NAMALWA (cell line): Measurements from ENCODE around the gene SRGAP3.

Experiments
- DNase-seq: peaks from one replicate; pipeline ENCODE4 v3.0.0-alpha.2; 2015; ENCODE audit warnings: low spot score

Gene SRGAP3

GRCh38 chr3:9013782-9014563, 235.5 kb downstream of the SRGAP3 start:
- DNase-seq, result no peak

DNA sequence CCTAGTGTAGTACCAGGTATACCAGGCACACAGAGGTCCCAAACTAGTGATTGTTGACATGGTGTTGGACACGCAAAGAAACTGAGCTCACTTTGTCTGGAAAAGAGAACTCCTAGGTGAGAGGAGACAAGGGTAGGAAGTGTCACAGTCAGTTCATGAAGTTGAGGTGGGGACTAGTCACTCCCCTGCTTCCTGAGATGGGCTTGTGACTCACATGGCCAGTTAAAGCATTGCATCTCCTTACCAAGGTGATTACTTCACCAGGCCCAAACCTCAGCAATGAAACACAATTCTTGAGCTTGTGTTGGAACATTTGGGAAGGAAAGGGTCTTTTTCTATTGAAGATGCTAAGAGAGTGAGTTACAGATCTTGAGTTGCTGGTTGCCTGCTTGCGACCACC, 236.9 kb downstream of the SRGAP3 start:
- DNase-seq, result no peak

DNA sequence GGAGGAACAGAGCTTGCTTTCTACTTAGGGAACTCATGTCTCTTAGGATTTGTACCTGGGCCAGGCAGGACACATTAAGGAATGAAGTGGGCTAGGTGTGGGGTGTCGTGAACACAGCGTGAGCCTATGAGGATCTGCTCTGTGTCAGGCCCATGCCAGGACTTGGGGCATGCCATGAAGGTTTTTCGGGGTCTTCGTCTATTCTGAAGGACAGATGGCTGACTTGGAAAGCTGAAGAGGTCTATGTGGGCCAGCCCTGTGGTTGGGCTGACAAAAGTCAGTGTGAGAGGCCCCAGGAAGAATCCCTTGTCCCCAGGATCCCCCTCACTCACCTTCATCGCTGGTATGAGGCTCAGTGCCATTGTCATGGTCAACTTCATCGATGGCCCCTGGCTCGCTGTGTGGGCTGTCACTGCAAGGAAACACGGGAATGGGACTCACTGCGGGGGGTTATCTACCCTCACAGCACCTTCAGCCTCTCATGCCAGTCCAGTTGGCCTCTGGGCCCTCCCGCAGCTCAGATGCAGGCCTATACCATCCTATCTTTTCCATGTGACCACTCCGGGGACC, 239.4 kb downstream of the SRGAP3 start:
- DNase-seq, result no peak

GRCh38 chr3:9008550-9009255, 240.7 kb downstream of the SRGAP3 start:
- no peak for DNase-seq

GRCh38 chr3:9007928-9008327, 241.5 kb downstream of the SRGAP3 start:
- DNase-seq, result no peak

- no peak for DNase-seq
Measured at GRCh38 chr3:9007213-9007612, 242.2 kb downstream of the SRGAP3 start.

DNA sequence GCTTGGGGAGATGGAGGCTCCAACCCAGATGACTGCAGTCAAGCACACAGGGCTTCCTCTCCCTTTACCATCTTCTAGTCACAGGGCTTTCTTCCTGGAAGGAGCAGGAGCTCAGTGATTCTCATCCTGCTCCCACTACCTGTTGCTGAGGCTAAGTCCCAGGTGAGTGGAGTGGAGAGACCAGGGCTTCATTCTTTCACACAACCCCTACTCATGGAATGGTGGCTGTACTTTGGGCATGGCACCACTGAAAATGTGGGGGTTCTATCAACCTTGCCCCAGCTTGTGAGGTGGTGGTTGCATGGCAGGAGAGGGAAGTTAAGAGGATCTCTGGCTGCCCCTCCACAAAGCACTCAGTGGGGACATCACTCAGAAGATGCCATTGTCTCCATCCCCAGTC, 249.4 kb downstream of the SRGAP3 start:
- DNase-seq, result no peak

DNA sequence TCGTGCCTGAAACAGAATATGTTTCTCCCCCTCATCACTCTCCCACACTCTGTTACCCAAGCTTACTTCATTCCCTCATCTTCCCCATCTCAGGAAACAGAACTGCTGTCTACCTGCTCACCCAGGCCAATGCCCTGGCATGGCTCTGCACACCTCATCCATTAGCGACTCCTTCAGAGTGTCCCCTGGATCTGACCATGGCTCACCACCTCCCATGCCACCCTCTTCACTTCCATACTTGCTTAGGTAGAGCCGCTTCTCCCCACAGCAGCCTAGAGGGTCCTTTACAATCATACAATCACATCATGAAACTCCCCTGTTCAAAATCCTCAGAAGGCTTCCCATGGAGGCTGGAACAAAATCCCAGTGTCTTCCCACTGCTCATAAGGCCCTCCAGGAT, 252.3 kb downstream of the SRGAP3 start:
- no peak for DNase-seq

DNA sequence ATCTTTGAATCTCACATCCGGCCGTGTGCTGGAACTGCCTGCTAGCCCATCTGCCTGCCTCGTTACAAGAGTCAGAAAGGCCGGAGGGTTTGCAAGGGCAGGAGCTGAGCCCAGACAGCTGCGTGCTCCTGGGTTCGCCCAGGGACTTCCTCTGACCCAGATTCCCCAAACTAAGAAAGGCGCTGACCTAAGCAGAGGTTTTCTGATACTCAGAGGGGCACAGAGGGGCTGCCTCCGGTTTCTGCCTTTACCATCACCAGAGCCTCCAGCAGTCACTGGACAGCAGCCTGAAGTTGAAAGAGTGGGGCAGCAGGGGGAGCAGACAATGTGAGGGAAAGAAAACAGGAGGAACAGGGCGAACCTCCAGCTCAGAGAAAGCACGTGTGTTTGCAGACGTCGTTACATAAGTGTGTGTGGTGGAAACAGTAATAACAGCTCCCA, 252.7 kb downstream of the SRGAP3 start:
- DNase-seq, result no peak

DNA sequence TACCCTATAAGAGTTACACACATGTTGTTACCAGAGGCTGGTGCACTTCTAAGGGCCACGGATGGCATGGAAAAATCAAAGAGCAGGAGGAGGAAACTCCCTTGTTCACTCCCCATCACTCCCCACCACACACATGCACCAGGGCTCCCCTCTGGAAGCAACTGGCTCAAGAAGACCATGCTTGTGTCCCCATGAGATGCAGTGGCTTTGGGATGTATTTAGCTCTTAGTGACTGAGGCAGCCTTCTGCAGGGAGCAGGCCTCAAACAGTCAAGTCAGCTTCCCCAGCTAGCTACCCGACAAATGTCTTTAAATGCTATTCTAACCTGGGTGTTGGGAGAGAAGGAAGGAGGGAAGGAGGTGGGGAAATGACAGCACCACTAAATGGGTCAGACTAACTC, 253.2 kb downstream of the SRGAP3 start:
- DNase-seq, result no peak

DNA sequence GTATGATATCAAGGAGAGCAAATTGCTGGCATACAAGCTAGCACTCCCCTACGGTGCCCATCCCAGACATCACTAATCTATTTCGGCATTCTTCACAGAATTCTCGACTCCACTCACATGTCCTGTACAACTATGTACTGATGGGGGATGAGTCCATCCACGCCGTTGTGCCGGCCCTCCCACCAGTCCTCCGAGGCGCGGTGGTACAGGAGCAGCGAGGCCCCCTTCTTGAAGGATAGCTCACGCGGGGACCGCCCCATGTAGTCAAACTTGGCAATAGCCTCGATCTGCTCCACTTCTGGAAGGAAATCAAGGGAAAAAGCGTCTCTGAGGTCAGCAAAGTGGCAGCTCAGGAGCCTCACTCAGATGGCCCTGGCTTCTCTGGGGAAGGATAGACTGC, 255.2 kb downstream of the SRGAP3 start:
- no peak for DNase-seq

DNA sequence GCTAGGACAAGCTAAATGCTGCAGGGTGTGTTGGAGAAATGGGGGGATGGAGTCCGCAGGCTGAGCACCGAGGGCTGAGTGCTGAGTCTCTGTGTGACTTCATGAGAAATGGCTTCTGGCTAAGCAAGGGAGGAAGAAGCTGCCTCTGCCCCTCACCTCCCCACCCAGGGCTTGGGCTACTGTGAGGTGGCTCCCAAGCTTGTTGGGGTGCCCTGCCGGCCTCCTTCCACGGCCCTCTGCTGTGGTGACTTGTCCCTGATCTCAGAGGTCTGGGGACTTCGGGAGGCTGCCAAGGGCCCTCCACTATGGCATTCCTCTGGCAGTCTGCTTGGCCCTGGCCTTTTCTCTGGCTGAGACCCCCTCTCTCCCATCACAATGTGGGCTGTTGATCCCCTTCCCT, 256.1 kb downstream of the SRGAP3 start:
- DNase-seq, result no peak

- no peak for DNase-seq
Measured at GRCh38 chr3:8992854-8993253, 256.6 kb downstream of the SRGAP3 start.

- no peak for DNase-seq
Measured at GRCh38 chr3:8992199-8992598, 257.2 kb downstream of the SRGAP3 start.

DNA sequence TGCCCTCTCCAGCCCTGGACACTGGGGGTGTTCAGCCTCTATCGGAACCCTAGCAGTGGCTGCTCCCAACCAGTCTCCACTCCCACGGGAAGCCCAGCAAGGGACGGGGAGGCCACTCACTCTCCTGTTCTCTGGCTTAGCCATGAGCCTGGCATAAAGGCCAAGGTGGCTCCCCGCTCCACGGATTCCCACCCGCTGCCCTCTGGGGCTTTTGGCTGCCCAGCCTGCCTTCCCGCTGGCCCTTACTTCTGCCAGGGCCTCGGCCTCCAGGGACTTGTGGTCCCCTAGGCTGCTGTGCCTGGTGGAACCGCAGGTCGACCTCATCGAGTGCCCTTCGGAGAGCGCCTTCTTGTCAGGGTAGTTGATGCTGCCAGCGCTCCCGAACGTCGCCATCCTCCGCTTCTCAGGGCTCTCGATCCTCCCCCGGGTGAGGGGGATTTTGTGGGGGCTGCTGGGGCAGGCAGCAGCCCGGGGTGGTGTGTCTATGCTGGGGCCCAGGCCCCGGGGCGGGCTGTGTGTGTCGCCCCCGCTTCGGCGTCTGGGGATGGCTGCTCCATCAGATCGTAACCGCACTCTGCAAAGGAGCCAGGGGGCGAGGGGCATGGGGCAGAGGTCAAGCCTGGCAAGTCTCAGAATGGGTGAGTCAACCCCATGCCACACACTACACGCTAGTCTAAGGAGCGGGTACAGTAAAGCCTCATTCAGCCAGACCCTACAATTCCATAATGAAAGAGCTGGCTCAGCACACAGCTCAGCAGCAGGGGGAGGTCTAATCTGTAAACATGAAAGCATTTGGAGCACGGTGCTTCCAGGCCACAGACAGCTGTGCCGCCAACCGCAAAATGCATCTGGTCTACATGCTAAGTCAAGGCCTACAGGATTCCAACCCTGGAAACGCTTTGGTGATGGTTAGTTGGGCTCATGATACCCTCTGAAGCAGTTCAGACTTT, 258.9 kb downstream of the SRGAP3 start:
- DNase-seq, result no peak

DNA sequence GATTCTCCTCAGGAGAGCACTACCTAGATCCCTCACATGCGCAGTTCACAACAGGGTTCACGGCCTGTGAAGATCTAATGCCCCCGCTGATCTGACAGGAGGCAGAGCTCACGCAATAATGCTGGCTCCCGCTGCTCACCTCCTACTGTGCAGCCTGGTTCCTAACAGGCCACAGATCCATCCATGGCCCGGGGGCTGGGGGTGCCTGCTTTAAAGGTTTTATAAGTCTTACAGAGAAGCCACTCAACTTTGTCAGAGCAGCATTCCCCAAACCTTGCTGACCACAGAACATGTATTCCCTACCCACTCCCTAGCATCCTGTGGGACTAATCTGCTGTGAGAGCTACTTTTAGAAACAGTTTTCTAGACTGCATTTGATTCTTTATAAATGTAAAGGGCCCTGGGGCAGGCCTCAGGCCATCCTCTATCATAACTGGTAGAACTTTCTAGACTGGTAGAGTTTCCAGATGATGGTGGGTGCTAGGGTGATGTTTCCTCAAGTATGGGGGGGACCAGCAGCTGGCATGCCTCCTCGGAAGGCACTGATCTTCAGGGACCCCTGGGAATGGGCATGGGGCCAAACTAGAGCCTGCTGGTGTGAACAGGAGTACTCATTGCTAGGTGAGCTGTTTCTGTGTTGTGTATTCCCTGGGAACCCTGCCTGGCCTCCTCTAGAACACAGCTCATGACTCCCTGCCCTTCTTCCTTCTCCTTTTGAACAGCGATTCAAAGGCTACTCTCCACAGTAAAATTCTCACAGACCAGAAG, 260.5 kb downstream of the SRGAP3 start:
- no peak for DNase-seq

DNA sequence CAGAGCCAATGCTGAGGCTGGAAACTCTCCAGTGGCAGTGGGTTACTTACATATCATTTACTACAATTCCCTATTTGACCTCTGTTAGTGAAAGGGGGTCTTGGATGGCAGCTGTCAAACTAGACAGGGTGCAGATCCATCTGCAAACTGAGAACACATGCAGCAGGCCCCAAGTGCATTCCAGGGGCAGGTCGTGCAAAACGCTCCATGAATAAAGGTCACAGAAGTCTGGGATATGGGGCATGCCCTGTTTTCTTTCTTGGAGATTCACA, 261.1 kb downstream of the SRGAP3 start:
- no peak for DNase-seq

DNA sequence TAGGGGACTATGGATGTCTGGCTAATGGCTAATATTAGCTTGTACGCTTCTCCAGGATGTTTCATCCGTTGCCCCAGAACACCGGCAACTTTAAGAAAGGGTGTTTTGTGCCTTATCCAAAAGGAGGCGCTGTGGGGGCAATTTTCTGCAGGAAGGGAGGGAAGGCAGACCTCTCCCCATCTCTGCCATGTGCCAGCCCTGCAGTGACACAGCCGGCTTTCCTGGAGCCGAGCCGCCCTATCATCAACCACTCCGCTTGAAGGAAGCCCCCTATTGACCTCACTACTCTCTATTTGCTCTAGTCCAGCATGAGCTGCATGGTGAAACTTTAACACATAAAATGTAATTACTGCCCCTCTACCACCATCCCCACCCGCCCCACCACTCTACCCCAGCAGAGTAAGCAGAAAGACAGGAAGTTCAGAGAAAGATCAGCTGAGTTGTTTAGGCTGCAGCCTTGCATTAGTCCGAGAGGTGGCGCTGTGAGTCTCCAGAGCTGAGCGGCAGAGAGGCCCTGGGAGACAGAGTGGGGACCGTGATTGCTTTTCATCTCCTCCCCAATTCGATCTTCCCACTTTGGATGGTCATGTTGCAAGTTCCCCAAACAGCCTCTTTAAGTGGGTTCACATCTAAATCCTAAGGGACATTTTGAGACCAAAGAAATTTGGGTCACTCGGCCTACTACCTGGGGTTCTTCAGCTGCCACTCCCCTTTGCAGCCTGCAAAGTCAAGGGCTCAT, 261.6 kb downstream of the SRGAP3 start:
- peak; percentile 75 for DNase-seq

- DNase-seq, result no peak
Measured at GRCh38 chr3:8987226-8987625, 262.2 kb downstream of the SRGAP3 start.

- DNase-seq, result no peak
Measured at GRCh38 chr3:8986741-8987140, 262.7 kb downstream of the SRGAP3 start.

DNA sequence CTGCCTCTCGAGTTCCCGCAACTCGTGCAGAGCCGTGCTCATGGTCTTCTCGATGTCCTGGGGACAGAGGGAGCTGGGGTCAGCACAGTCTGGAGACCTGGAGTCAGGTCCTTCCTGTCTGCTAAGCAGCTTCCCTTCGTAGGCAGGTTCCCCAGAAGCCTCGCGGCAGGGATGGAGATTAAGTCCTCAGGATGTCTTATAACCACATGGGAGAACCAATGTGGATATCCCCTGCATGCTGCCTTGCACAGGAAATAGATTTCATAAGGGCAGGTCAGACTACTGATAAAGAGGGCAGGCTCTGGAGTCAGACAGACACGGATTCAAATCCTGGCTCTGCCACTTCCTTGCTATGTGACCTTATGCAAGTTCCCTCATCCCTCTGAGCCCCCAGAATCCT, 263.6 kb downstream of the SRGAP3 start:
- DNase-seq, result no peak
